Naive B cell (primary cell): ENCODE results near the gene NEAT1. TPM values are rescaled to one million over a fixed set of nuclear protein-coding genes. Genes with fewer than 3 reads are reported as not detected.

ENCODE experiments used
- ATAC-seq, 2 donors: fragments of 150-1000 bp; cut with Tn5 transposase; 2 replicates each; pipeline ENCODE4 v1.10.0; 2021; ENCODE audit warnings: low read depth in 2 of 2, mild to moderate bottlenecking in 2 of 2, moderate library complexity in 2 of 2
- DNase-seq: peaks from one replicate; pipeline ENCODE4 v3.0.0; 2022
- H3K27ac Mint-ChIP-seq, 6 donors: one replicate each; pipeline ENCODE4 v1.8.0; 2020 to 2022; ENCODE audit warnings: mild to moderate bottlenecking in 6 of 6, mixed read lengths in 6 of 6, moderate library complexity in 5 of 6, inconsistent platforms in 2 of 6
- H3K27me3 Mint-ChIP-seq, 3 donors: one replicate each; pipeline ENCODE4 v1.8.0; 2021 to 2022; ENCODE audit warnings: mixed read lengths in 3 of 3, mild to moderate bottlenecking in 1 of 3
- H3K36me3 Mint-ChIP-seq, 2 donors: one replicate each; pipeline ENCODE4 v1.8.0; 2020 to 2022; ENCODE audit warnings: mixed read lengths in 2 of 2, inconsistent platforms in 1 of 2, mild to moderate bottlenecking in 1 of 2
- H3K4me1 Mint-ChIP-seq, 3 donors: one replicate each; pipeline ENCODE4 v1.8.0; 2020 to 2022; ENCODE audit warnings: mixed read lengths in 3 of 3, inconsistent platforms in 1 of 3, mild to moderate bottlenecking in 1 of 3, moderate library complexity in 1 of 3
- H3K4me3 Mint-ChIP-seq, 8 donors: one replicate each; pipeline ENCODE4 v1.8.0; 2020 to 2022; ENCODE audit warnings: mild to moderate bottlenecking in 8 of 8, mixed read lengths in 8 of 8, moderate library complexity in 8 of 8, inconsistent platforms in 2 of 8
- H3K9me3 Mint-ChIP-seq, 7 donors: one replicate each; pipeline ENCODE4 v1.8.0; 2020 to 2022; ENCODE audit warnings: mixed read lengths in 7 of 7, mild to moderate bottlenecking in 5 of 7, inconsistent platforms in 2 of 7, moderate library complexity in 1 of 7
- polyA plus RNA-seq, 6 donors: library from polyadenylated mRNA; unstranded; fragments of 300-500 nt; fragmentation: Illumina TruSeq; gene quantifications; one replicate each; pipeline ENCODE4 v1.2.3, GENCODE V29; 2021; ENCODE audit warnings: low read depth in 6 of 6

NEAT1 gene
- polyA plus RNA-seq, 6 donors from 2014 or later: 0.88 to 4.2 (median 1.2) TPM

DNA sequence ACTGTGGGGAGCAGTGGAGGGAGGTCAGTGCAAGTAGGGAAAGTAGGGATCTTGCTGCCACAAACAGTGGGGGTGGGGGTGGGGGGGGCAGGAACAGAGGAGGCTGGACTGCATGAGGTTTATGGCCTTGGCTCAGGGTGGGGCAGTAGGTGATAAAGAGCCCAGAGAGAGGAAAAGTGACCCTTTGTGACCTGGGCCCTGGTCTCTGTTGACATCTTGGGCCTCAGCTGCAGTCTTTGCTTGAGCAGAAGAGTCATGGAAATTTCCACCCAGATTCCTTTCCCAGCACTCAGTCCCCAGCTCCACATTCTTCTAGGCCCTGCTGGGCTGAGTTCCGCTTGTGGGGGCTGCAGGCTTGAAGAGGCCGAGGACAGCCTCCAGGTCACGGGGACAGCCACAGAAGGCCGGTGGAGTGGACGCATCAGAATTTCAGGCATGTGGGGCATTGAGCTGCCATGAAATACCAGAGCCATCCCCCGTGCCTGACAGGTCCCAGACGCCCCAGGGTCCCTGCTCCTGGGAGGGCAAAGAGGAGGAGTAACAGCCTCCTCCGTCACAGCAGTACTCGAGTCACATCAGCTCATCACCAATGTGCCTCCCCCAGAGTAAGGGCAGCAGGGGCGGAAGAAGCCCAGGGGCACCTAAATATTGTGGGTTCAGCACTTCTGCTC lies 66.6 kb downstream of the NEAT1 start:
- no peaks in the 10 kb centered on the region for H3K9me3 Mint-ChIP-seq
- H3K4me3 Mint-ChIP-seq: no peak overlapping the region
- H3K36me3 Mint-ChIP-seq: no peaks in the 10 kb centered on the region
- no peak for DNase-seq
- peaks cover 45 to 59% (median 57%) of the 10 kb centered on the region in 3 donors for H3K4me1 Mint-ChIP-seq
- H3K27me3 Mint-ChIP-seq: no peaks in the 10 kb centered on the region
- no peak for ATAC-seq
- H3K27ac Mint-ChIP-seq: peak overlapping the region in 1 of 6 donors; percentile 63

DNA sequence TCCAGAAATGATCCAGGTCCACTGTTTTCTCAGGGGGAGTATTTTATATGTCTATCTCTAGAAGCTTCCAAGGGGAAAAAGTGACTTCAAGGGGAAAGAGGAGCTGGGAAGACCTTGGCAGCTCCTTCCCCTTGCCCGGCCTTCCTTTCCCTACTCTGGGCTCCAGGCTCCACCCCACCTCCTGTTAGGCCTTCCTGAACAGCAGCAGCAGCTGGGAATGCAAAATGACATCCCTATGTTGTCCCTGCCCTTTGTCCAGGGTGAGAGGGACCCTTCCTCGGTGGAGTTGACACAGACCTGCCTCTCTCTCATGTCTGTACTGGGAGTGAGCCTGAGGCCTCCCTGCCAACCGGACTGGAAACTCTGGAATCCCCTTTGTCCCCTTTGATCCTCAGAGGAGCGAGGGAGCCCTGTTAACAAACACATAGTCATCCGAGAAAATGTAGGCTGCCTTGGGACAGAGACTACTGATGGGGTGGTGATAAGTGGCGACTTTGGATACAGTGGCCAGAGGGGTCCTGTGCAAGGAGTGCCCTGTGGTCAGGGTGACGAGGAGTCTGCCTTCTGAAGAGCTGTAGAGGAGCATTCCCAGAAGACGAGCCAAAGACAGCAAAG lies 67.2 kb downstream of the NEAT1 start:
- ATAC-seq (no peak), DNase-seq (no peak)
- Mint-ChIP-seq H3K27ac (peak overlapping the region in 1 of 6 donors; percentile 47), H3K9me3 (no peaks in the 10 kb centered on the region), H3K4me1 (peaks cover 49 to 64% (median 63%) of the 10 kb centered on the region in 3 donors), H3K27me3 (no peaks in the 10 kb centered on the region), H3K36me3 (no peaks in the 10 kb centered on the region), H3K4me3 (peak overlapping the region in 1 of 8 donors; percentile 56)

DNA sequence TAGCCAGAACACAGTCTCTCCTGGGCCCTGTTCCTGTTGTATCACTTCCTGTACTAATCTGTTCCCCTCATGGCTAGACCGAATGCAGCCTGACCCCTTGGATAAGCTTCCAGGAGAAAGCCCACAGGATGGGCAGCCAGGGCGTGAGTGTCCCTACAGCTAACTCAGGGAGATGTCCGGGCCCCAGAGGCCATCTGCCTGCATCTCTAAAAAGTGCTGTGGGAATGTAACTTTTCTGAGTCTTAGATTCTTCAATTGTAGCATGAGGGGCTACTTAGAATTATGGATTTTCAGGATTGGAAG lies 68.5 kb downstream of the NEAT1 start:
- peaks cover 49 to 69% (median 64%) of the 10 kb centered on the region in 3 donors for H3K4me1 Mint-ChIP-seq
- H3K36me3 Mint-ChIP-seq: no peaks in the 10 kb centered on the region
- H3K27ac Mint-ChIP-seq: peak overlapping the region in 1 of 6 donors; percentile 88
- H3K4me3 Mint-ChIP-seq: peak overlapping the region in 2 of 8 donors; percentile 15 to 53
- H3K27me3 Mint-ChIP-seq: no peaks in the 10 kb centered on the region
- no peak for ATAC-seq
- no peak for DNase-seq
- no peaks in the 10 kb centered on the region for H3K9me3 Mint-ChIP-seq

DNA sequence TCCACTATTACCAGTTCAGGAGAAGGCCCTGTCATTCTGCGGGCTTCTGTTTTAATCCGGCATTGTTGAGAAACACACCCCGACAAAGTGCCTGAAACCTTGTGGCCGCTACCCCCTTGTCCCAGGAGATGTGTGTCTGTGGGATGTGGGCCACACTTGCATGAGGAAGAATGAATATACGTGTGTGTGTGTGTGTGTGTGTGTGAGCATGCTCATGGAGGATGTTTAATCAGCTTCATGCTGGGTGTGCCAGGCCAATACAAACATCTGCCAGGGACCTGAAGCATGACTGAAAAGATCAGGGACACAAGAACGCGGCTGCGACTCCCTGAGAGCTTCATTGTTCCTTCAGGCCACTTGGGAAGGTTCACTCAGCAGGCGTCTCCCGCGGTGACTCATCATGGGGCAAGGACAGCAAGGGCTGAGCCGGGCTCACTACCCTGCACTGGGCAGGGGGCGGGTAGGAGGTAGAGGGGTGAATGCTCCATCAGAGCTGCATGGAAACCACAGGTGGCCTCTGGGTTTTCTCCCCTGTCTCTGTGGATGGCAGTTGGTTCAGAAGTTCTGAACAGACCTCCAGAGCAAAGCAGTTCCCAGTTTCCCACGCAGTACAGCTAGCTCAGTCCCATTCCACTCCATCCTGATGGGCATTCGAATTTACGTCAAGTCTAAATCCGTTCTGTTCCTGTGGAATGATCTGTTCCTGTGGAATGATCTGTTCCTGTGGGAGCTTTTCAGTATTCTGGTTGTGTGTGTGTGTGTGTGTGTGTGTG lies 69.2 kb downstream of the NEAT1 start:
- H3K36me3 Mint-ChIP-seq: no peaks in the 10 kb centered on the region
- H3K27ac Mint-ChIP-seq: peak overlapping the region in 5 of 6 donors; percentile 13 to 88 (median 53)
- H3K9me3 Mint-ChIP-seq: no peaks in the 10 kb centered on the region
- H3K4me1 Mint-ChIP-seq: peaks cover 50 to 76% (median 71%) of the 10 kb centered on the region in 3 donors
- H3K27me3 Mint-ChIP-seq: no peaks in the 10 kb centered on the region
- DNase-seq (no peak), ATAC-seq (peak; percentile 44 to 45)
- peak overlapping the region in 5 of 8 donors; percentile 27 to 45 (median 38) for H3K4me3 Mint-ChIP-seq

DNA sequence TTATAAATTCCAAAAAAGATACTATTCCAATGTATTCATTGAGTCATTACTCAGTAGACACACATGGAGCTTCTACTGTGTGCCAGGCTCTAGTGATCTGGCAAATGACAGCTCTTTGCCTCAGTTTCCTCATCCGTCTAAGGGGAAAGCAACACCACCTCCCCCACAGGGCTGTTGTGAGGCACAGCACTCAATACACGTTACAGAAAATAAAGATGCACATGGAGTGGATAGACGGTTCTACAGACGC lies 69.7 kb downstream of the NEAT1 start:
- ATAC-seq (no peak), DNase-seq (no peak)
- Mint-ChIP-seq H3K9me3 (no peaks in the 10 kb centered on the region), H3K27me3 (no peaks in the 10 kb centered on the region), H3K4me3 (peak overlapping the region in 6 of 8 donors; percentile 27 to 59 (median 42)), H3K27ac (peak overlapping the region in 5 of 6 donors; percentile 13 to 88 (median 44)), H3K4me1 (peaks cover 55 to 76% (median 74%) of the 10 kb centered on the region in 3 donors), H3K36me3 (no peaks in the 10 kb centered on the region)

DNA sequence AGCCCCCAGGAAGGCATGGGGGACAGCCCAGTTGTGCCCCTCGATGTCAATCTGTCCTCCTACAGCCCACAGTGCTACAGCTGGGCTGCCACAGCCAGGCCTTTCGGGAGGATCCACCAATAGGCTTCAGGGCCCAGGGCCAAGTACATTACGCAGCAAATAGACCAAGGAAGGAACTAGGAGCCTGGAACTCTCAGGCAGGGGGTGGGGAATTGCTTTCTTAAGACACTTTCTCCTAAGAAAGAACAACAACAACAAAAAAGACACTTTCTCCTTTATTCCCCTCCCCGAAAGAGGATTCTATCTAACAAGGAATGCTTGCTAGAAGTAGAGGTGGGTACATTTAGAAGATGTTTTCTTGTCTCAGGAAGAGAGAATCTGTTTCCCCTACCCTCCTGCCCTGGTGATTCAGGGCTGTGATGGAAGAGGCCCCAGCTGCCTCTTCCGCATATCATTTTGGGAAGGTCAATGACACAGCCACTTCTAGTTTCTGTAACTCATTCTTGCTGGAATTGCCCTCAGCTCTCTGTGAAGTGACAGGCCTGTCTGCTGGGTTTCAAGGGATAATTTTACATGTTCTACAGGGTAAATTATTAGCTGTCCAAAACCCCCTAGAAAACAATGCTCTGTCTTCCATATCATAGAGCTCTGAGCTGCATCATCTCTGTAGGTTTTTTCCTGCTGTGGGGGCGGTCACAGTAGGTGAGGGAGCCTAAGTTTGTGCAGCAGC lies 70.2 kb downstream of the NEAT1 start:
- no peak for DNase-seq
- peaks cover 54 to 72% (median 69%) of the 10 kb centered on the region in 3 donors for H3K4me1 Mint-ChIP-seq
- ATAC-seq: no peak
- peak overlapping the region; percentile 35 to 91 (median 53) for H3K27ac Mint-ChIP-seq
- no peaks in the 10 kb centered on the region for H3K27me3 Mint-ChIP-seq
- no peaks in the 10 kb centered on the region for H3K36me3 Mint-ChIP-seq
- peak overlapping the region in 6 of 8 donors; percentile 27 to 59 (median 42) for H3K4me3 Mint-ChIP-seq
- H3K9me3 Mint-ChIP-seq: no peaks in the 10 kb centered on the region

DNA sequence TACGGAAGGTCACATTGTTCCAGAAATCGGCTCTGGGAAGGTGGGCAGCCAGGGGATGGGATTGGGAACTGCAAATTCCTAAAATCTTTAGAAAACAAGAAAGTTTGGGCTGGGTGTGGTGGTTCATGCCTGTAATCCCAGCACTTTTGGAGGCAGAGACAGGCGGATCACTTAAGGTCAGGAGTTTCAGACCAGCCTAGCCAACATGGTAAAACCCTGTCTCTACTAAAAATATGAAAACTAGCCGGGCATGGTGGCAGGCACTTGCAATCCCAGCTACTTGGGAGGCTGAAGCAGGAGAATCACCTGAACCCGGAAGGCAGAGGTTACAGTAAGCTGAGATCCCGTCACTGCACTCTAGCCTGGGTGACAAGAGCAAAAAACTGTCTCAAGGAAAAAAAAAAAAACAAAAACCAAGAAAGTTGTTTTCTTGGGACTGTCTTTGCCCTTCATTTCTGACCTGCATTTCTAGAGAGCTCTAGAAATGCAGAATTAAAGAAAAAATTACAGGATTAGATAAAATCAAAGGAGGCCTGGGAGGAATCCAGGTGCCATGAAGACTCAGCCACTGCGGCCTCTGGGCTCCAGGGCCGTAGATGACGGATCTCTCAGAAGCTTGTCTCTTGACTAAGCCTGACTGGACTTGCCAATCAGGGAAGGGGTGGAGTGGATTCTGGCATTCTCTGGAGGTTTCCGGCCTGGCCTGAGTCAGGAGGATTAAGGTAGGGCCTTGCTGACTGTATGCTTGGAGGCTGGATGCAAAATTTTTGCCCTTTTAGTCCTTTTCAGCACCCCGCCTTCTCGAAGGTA lies 71.0 kb downstream of the NEAT1 start:
- Mint-ChIP-seq H3K4me3 (peak overlapping the region in 5 of 8 donors; percentile 27 to 58 (median 39)), H3K4me1 (peaks cover 50 to 64% (median 62%) of the 10 kb centered on the region in 3 donors), H3K27ac (peak overlapping the region in 5 of 6 donors; percentile 44 to 91 (median 57)), H3K9me3 (no peaks in the 10 kb centered on the region), H3K36me3 (no peaks in the 10 kb centered on the region), H3K27me3 (no peaks in the 10 kb centered on the region)
- ATAC-seq: no peak
- DNase-seq: no peak

Other genes starting within 250 kb of the NEAT1 start
- gene CAPN1, start 240.9 kb upstream of the NEAT1 start, polyA plus RNA-seq: 100 to 1,000 TPM in 5 of 6 donors, 10 to 100 TPM in 1; 93.8 to 132 (median 124) TPM
- gene POLA2, start 160.8 kb upstream of the NEAT1 start, polyA plus RNA-seq: 10 to 100 TPM; 11.9 to 20.4 (median 16.2) TPM
- gene CDC42EP2, start 107.9 kb upstream of the NEAT1 start, polyA plus RNA-seq: under 1 TPM in 1 of 6 donors, not detected in 5; 0.88 TPM
- 100 to 1,000 TPM in 1 of 6 donors, 10 to 100 TPM in 5; 68.1 to 104 (median 91.9) TPM for gene DPF2, start 88.9 kb upstream of the NEAT1 start, polyA plus RNA-seq
- 1 to 10 TPM; 1.5 to 3.3 (median 1.8) TPM for gene TIGD3, start 68.0 kb upstream of the NEAT1 start, polyA plus RNA-seq
- 10 to 100 TPM; 10.2 to 35.1 (median 16.2) TPM for gene SLC25A45, start 40.2 kb upstream of the NEAT1 start, polyA plus RNA-seq
- 10 to 100 TPM; 45.3 to 64.6 (median 53.8) TPM for gene FRMD8, start 36.2 kb upstream of the NEAT1 start, polyA plus RNA-seq
- 1,000 to 10,000 TPM; 1,985 to 6,450 (median 3,738) TPM for gene MALAT1, start 76.2 kb downstream of the NEAT1 start, polyA plus RNA-seq
- 10 to 100 TPM; 21.8 to 40.0 (median 27.2) TPM for gene SCYL1, start 102.3 kb downstream of the NEAT1 start, polyA plus RNA-seq
- 10 to 100 TPM; 12.5 to 40.5 (median 23.0) TPM for gene LTBP3, start 135.6 kb downstream of the NEAT1 start, polyA plus RNA-seq
- gene ZNRD2, start 147.7 kb downstream of the NEAT1 start, polyA plus RNA-seq: 10 to 100 TPM; 56.9 to 74.5 (median 69.8) TPM
- 10 to 100 TPM; 44.3 to 82.6 (median 61.8) TPM for gene FAM89B, start 149.7 kb downstream of the NEAT1 start, polyA plus RNA-seq
- 10 to 100 TPM in 4 of 6 donors, 1 to 10 TPM in 2; 5.5 to 18.3 (median 11.6) TPM for gene EHBP1L1, start 153.3 kb downstream of the NEAT1 start, polyA plus RNA-seq
- not detected for gene KCNK7, start 173.0 kb downstream of the NEAT1 start, polyA plus RNA-seq
- gene MAP3K11, start 191.4 kb downstream of the NEAT1 start, polyA plus RNA-seq: 10 to 100 TPM in 4 of 6 donors, 1 to 10 TPM in 2; 9.2 to 20.1 (median 11.9) TPM
- 1 to 10 TPM in 5 of 6 donors, not detected in 1; 1.7 to 5.9 (median 3.0) TPM for gene PCNX3, start 193.0 kb downstream of the NEAT1 start, polyA plus RNA-seq
- gene SIPA1, start 215.3 kb downstream of the NEAT1 start, polyA plus RNA-seq: 100 to 1,000 TPM; 160 to 404 (median 207) TPM
- gene RELA, start 240.1 kb downstream of the NEAT1 start, polyA plus RNA-seq: 10 to 100 TPM; 36.3 to 72.2 (median 48.6) TPM